H1 (cell line): ENCODE data around the gene ABCC4. TPM values are rescaled to one million over a fixed set of nuclear protein-coding genes. Genes with fewer than 3 reads are reported as not detected.

Experiments used
- CTCF ChIA-PET: fragments of 300-600 bp; sonication (Branson Sonifier 250); formaldehyde crosslinking; loops from one replicate; lab custom pipeline; 2021; ENCODE audit not compliant: partially characterized antibody; lab: Charles Lee
- POLR2A ChIA-PET: fragments of 300-600 bp; sonication (Branson Sonifier 250); formaldehyde crosslinking; loops from one replicate; lab custom pipeline; 2021; ENCODE audit warnings: inconsistent platforms; ENCODE audit not compliant: partially characterized antibody; lab: Charles Lee
- DNase-seq, 2 experiments: peaks; one replicate each; pipeline versions ENCODE4 v3.0.0 to v3.0.0-alpha.2; 2010 to 2022; ENCODE audit warnings: low spot score in 2 of 2, low read depth in 1 of 2, mixed read lengths in 1 of 2
- FAIRE-seq: peaks from 2 replicates; lab custom pipeline; 2011; peaks lifted over from hg19 to GRCh38; lab: Jason Lieb, UNC
- H2AFZ ChIP-seq: 2 replicates; pipeline ENCODE4 v1.8.1; 2012; ENCODE audit warnings: low read length, inconsistent platforms
- H2AK5ac ChIP-seq: 2 replicates; pipeline ENCODE4 v1.6.1; 2013; ENCODE audit warnings: low read depth, low read length
- H2BK120ac ChIP-seq: replicated peaks from 2 replicates; pipeline ENCODE3; 2013; ENCODE audit warnings: low read depth, low read length, inconsistent platforms
- H2BK12ac ChIP-seq: 2 replicates; pipeline ENCODE4 v1.6.1; 2013; ENCODE audit warnings: low read depth, low read length
- H2BK15ac ChIP-seq: 2 replicates; pipeline ENCODE4 v1.6.1; 2013; ENCODE audit warnings: low read length
- H2BK20ac ChIP-seq: 2 replicates; pipeline ENCODE4 v1.6.1; 2013; ENCODE audit warnings: low read length
- H2BK5ac ChIP-seq: 2 replicates; pipeline ENCODE4 v1.6.1; 2013; ENCODE audit warnings: low read depth, low read length
- H3K14ac ChIP-seq: 2 replicates; pipeline ENCODE4 v1.6.1; 2013; ENCODE audit warnings: inconsistent platforms; ENCODE audit not compliant: insufficient read length
- H3K18ac ChIP-seq: 2 replicates; pipeline ENCODE4 v1.6.1; 2013; ENCODE audit warnings: low read length; ENCODE audit errors: extremely low read depth
- H3K23ac ChIP-seq: 2 replicates; pipeline ENCODE4 v1.6.1; 2013; ENCODE audit warnings: inconsistent platforms; ENCODE audit not compliant: insufficient read length
- H3K23me2 ChIP-seq: 2 replicates; pipeline ENCODE4 v1.6.1; 2013; ENCODE audit warnings: low read depth, low read length
- H3K27ac ChIP-seq: 2 replicates; pipeline ENCODE4 v1.6.1; 2011; ENCODE audit warnings: low read depth, low read length, inconsistent platforms
- H3K27me3 ChIP-seq, 4 experiments: replicated peaks in 1 of 4; 1 replicate in 1 of 4; 2 replicates in 3 of 4; pipeline versions ENCODE4 v1.6.1 to v1.8.1; 2011 to 2013; ENCODE audit warnings: low read length in 3 of 4, mild to moderate bottlenecking in 3 of 4, inconsistent platforms in 2 of 4, mixed read lengths in 2 of 4, moderate library complexity in 1 of 4; ENCODE audit not compliant: control insufficient read depth in 3 of 4, insufficient read depth in 3 of 4; ENCODE audit errors: extremely low read depth in 1 of 4
- H3K36me3 ChIP-seq, 4 experiments: 2 replicates each; pipeline versions ENCODE4 v1.6.1 to v1.8.1; 2011 to 2013; ENCODE audit warnings: mild to moderate bottlenecking in 4 of 4, low read length in 3 of 4, moderate library complexity in 2 of 4, control low read depth in 1 of 4, inconsistent platforms in 1 of 4; ENCODE audit not compliant: insufficient read depth in 4 of 4, control insufficient read depth in 2 of 4
- H3K4ac ChIP-seq: replicated peaks from 2 replicates; pipeline ENCODE3; 2013; ENCODE audit warnings: low read length, low read depth, mixed read lengths, inconsistent platforms; ENCODE audit not compliant: insufficient read length
- H3K4me1 ChIP-seq, 4 experiments: replicated peaks in 1 of 4; 1 replicate in 1 of 4; 2 replicates in 3 of 4; pipeline versions ENCODE4 v1.6.1 to v1.8.1; 2011 to 2013; ENCODE audit warnings: low read length in 3 of 4, inconsistent platforms in 2 of 4, mixed read lengths in 1 of 4; ENCODE audit not compliant: insufficient read depth in 4 of 4, control insufficient read depth in 3 of 4
- H3K4me2 ChIP-seq, 2 experiments: 2 replicates each; pipeline versions ENCODE4 v1.6.1 to v1.8.1; 2011 to 2013; ENCODE audit warnings: low read depth in 2 of 2, low read length in 2 of 2, control low read depth in 1 of 2, inconsistent platforms in 1 of 2, mild to moderate bottlenecking in 1 of 2; ENCODE audit not compliant: insufficient read depth in 1 of 2
- H3K4me3 ChIP-seq, 4 experiments: fragments of 200-600, 300-600 bp in 1 of 4; sonication (generic), shearing (Covaris generic), sonication (Bioruptor Twin) in 1 of 4; 2 replicates each; pipeline versions ENCODE4 v1.5.1 to v1.8.1; 2011 to 2016; ENCODE audit warnings: low read length in 4 of 4, low read depth in 3 of 4, control low read depth in 2 of 4, inconsistent platforms in 2 of 4, mild to moderate bottlenecking in 2 of 4, mixed read lengths in 1 of 4, moderate library complexity in 1 of 4; ENCODE audit not compliant: insufficient read depth in 2 of 4; ENCODE audit errors: extremely low read depth in 1 of 4
- H3K56ac ChIP-seq: replicated peaks from 2 replicates; pipeline ENCODE3; 2013; ENCODE audit warnings: low read depth, mild to moderate bottlenecking, mixed read lengths, low read length, inconsistent platforms; ENCODE audit not compliant: insufficient read length
- H3K79me1 ChIP-seq: 2 replicates; pipeline ENCODE4 v1.6.1; 2013; ENCODE audit warnings: low read depth, low read length, control low read depth
- H3K79me2 ChIP-seq, 2 experiments: 2 replicates each; pipeline versions ENCODE4 v1.6.1 to v1.8.1; 2012 to 2013; ENCODE audit warnings: low read length in 2 of 2, mild to moderate bottlenecking in 2 of 2, inconsistent platforms in 1 of 2; ENCODE audit not compliant: insufficient read depth in 2 of 2, control insufficient read depth in 1 of 2
- H3K9ac ChIP-seq, 4 experiments: replicated peaks in 1 of 4; 1 replicate in 1 of 4; 2 replicates in 3 of 4; pipeline versions ENCODE4 v1.6.1 to v1.8.1; 2011 to 2013; ENCODE audit warnings: low read depth in 3 of 4, low read length in 3 of 4, control low read depth in 2 of 4, mild to moderate bottlenecking in 2 of 4, moderate library complexity in 2 of 4, inconsistent platforms in 1 of 4; ENCODE audit errors: extremely low read depth in 1 of 4
- H3K9me3 ChIP-seq, 2 experiments: 2 replicates each; pipeline versions ENCODE4 v1.6.1 to v1.8.1; 2012 to 2013; ENCODE audit warnings: mild to moderate bottlenecking in 2 of 2, moderate library complexity in 2 of 2, control low read depth in 1 of 2, inconsistent platforms in 1 of 2, low read depth in 1 of 2, low read length in 1 of 2, mixed read lengths in 1 of 2; ENCODE audit not compliant: insufficient read depth in 2 of 2
- H4K20me1 ChIP-seq, 2 experiments: replicated peaks in 1 of 2; 2 replicates each; pipeline versions ENCODE3 to v1.8.1; 2011 to 2013; ENCODE audit warnings: inconsistent platforms in 2 of 2, low read length in 2 of 2, mild to moderate bottlenecking in 1 of 2; ENCODE audit not compliant: insufficient read depth in 2 of 2, control insufficient read depth in 1 of 2
- H4K5ac ChIP-seq: 2 replicates; pipeline ENCODE4 v1.6.1; 2013; ENCODE audit warnings: low read length, low read depth, mixed read lengths, inconsistent platforms; ENCODE audit not compliant: insufficient read length
- H4K8ac ChIP-seq: 2 replicates; pipeline ENCODE4 v1.8.0; 2013; ENCODE audit warnings: mild to moderate bottlenecking, moderate library complexity, low read length, inconsistent platforms; ENCODE audit not compliant: insufficient read depth; ENCODE audit errors: extremely low read depth
- H4K91ac ChIP-seq: replicated peaks from 2 replicates; pipeline ENCODE3; 2013; ENCODE audit warnings: low read length, mixed read lengths, inconsistent platforms; ENCODE audit not compliant: insufficient read length
- EGR1 ChIP-seq: IDR thresholded peaks from 2 replicates; pipeline ENCODE4 v1.6.1; 2011; ENCODE audit warnings: low read depth, low read length, borderline replicate concordance
- EZH2 ChIP-seq: fragments of 200-600 bp; sonication (generic); IDR thresholded peaks from 2 replicates; pipeline ENCODE4 v1.7.1; 2012; ENCODE audit warnings: low read depth, mild to moderate bottlenecking, moderate library complexity, low read length, inconsistent platforms; ENCODE audit not compliant: severe bottlenecking
- KDM1A ChIP-seq: fragments of 200-600, 300-600 bp; sonication (generic); IDR thresholded peaks from 2 replicates; pipeline ENCODE4 v1.7.1; 2016; ENCODE audit warnings: mild to moderate bottlenecking, low read length, borderline replicate concordance
- KDM4A ChIP-seq: IDR thresholded peaks from one replicate; pipeline ENCODE4 v1.7.1; 2012; ENCODE audit warnings: low read depth, mild to moderate bottlenecking, moderate library complexity, low read length, inconsistent platforms; ENCODE audit not compliant: severe bottlenecking
- POU5F1 ChIP-seq: IDR thresholded peaks from 2 replicates; pipeline ENCODE4 v1.6.1; 2011; ENCODE audit warnings: low read depth, mild to moderate bottlenecking, low read length, moderate library complexity
- SAP30 ChIP-seq: fragments of 300-600 bp; sonication (generic); IDR thresholded peaks from 2 replicates; pipeline ENCODE4 v1.7.1; 2012; ENCODE audit warnings: low read length, moderate library complexity, mild to moderate bottlenecking, inconsistent platforms; ENCODE audit not compliant: insufficient read depth, insufficient replicate concordance
- SP2 ChIP-seq: IDR thresholded peaks from 2 replicates; pipeline ENCODE4 v1.6.1; 2012; ENCODE audit warnings: mild to moderate bottlenecking, low read length, inconsistent platforms
- TEAD4 ChIP-seq: IDR thresholded peaks from 2 replicates; pipeline ENCODE4 v1.6.1; 2012; ENCODE audit warnings: low read depth, low read length, inconsistent platforms, mixed read lengths
- YY1 ChIP-seq: IDR thresholded peaks from 2 replicates; pipeline ENCODE4 v1.6.1; 2011; ENCODE audit warnings: low read depth, mild to moderate bottlenecking, low read length
- ZNF274 ChIP-seq: IDR thresholded peaks from 2 replicates; pipeline ENCODE4 v1.7.0; 2012; ENCODE audit warnings: low read length, borderline replicate concordance; ENCODE audit errors: extremely low read depth
- WGBS, 2 experiments: shearing (Covaris generic) in 1 of 2; methylation state at CpG; one replicate each; pipeline versions ENCODE4 v1.1.6 to v1.1.7; 2013 to 2015; ENCODE audit warnings: low lambda C conversion rate in 2 of 2, mixed read lengths in 2 of 2, inconsistent platforms in 1 of 2, low coverage in 1 of 2, missing lambda C conversion rate in 1 of 2; ENCODE audit not compliant: insufficient replicate concordance in 2 of 2, insufficient coverage in 1 of 2, insufficient read length in 1 of 2; ENCODE audit errors: extremely low coverage in 1 of 2, missing lambda C conversion rate in 1 of 2; 5-methylcytosine and 5-hydroxymethylcytosine counted together
- polyA plus RNA-seq, 7 experiments: library from polyadenylated mRNA; depleted of rRNA in 3 of 7; stranded (reverse) in 5 of 7; unstranded in 2 of 7; fragments of >200 nt in 5 of 7; fragments of 200-250 nt in 2 of 7; gene quantifications; 1 replicate in 5 of 7; 2 replicates in 1 of 7; 4 replicates in 1 of 7; pipeline versions ENCODE4 v1.2.1 to v1.2.3, GENCODE V29; 2011 to 2013; ENCODE audit warnings: missing spikeins in 2 of 7, mixed read lengths in 2 of 7
- total RNA-seq: library from RNA; stranded (reverse); fragmentation: NEBNext Ultra II Directional; extraction: Animal tissue kit (Norgen Biotek cat#: 25700); gene quantifications from 2 replicates; pipeline ENCODE4 v1.2.1, GENCODE V29; 2021
- TF ChIP-seq, protein P1 (sequence below): IDR thresholded peaks from 2 replicates; pipeline ENCODE4 v1.6.1; 2012; ENCODE audit warnings: low read length, inconsistent platforms

Gene ABCC4
- total and polyA plus RNA-seq, 2 of the 8 experiments (the other 6 are each of a cell fraction or from before 2014, with no cell fraction given) = 4.0 to 14.1 TPM

DNA sequence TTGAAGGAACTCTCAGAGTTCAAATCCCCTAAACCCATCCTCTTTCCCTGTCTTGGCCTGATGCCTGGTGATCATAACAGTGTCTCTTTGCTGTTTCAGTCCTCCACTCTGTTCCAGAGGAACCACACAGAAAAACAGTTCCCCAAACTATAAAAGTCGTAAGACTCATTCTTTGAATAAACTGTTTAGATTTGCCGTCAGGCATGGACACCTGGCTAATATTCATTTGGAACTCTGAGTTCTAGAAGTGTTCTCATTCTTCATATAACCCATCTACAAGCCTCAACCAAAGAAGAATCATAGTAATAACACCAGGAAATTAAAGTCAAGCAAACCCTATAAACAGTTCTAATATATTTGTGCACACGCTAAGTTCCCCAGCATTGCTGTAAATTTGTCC is 37.7 kb upstream of the ABCC4 start:
- no peak overlapping the region for H3K4ac ChIP-seq
- H3K9me3 ChIP-seq = no peaks in the 10 kb centered on the region
- H3K23ac ChIP-seq = no peak overlapping the region
- H3K18ac ChIP-seq = no peak overlapping the region
- H2AK5ac ChIP-seq = no peak overlapping the region
- no peak overlapping the region for H2BK5ac ChIP-seq
- no peak overlapping the region for H2AFZ ChIP-seq
- H3K4me1 ChIP-seq = no peaks in the 10 kb centered on the region
- H3K9ac ChIP-seq = no peak overlapping the region
- H2BK15ac ChIP-seq = no peak overlapping the region
- no peak overlapping the region for H3K4me3 ChIP-seq
- H3K14ac ChIP-seq = no peak overlapping the region
- H3K27me3 ChIP-seq = no peaks in the 10 kb centered on the region
- no peak overlapping the region for H2BK20ac ChIP-seq
- 95% methylated on average over 3 of the region's 3 CpGs; no CpG with 5 or more reads in 1 of the 2 experiments for WGBS, 2 experiments
- DNase-seq = no peak
- no peak overlapping the region for H3K4me2 ChIP-seq
- H4K20me1 ChIP-seq = no peaks in the 10 kb centered on the region
- H3K79me2 ChIP-seq = no peaks in the 10 kb centered on the region
- H3K36me3 ChIP-seq = no peaks in the 10 kb centered on the region
- TF ChIP-seq EGR1 (no peak), ZNF274 (no peak), KDM1A (no peak), YY1 (no peak), POU5F1 (no peak), TEAD4 (no peak), EZH2 (no peak), SAP30 (no peak), SP2 (no peak), KDM4A (no peak)
- TF ChIP-seq, protein P1, sequence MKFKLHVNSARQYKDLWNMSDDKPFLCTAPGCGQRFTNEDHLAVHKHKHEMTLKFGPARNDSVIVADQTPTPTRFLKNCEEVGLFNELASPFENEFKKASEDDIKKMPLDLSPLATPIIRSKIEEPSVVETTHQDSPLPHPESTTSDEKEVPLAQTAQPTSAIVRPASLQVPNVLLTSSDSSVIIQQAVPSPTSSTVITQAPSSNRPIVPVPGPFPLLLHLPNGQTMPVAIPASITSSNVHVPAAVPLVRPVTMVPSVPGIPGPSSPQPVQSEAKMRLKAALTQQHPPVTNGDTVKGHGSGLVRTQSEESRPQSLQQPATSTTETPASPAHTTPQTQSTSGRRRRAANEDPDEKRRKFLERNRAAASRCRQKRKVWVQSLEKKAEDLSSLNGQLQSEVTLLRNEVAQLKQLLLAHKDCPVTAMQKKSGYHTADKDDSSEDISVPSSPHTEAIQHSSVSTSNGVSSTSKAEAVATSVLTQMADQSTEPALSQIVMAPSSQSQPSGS = no peak
- no peaks in the 10 kb centered on the region for H3K79me1 ChIP-seq
- no peak overlapping the region for H3K56ac ChIP-seq
- H3K23me2 ChIP-seq = no peaks in the 10 kb centered on the region
- no peak overlapping the region for H4K8ac ChIP-seq
- no peak overlapping the region for H4K91ac ChIP-seq
- H2BK12ac ChIP-seq = no peak overlapping the region
- ChIA-PET CTCF (interaction anchor here (0.6 kb wide), 1 partner anchor 765 kb away, joined by 3 read pairs; no protein-coding TSS in a partner anchor), POLR2A (no interaction called here)
- H3K27ac ChIP-seq = no peak overlapping the region
- no peak overlapping the region for H4K5ac ChIP-seq
- H2BK120ac ChIP-seq = no peak overlapping the region
- FAIRE-seq = no peak
